GM21367 (cell line): ENCODE results near the gene RYR3.

Experiments
- ATAC-seq: cut with Tn5 transposase; IDR thresholded peaks from one replicate; pipeline ENCODE4 v1.9.1; 2021; ENCODE audit not compliant: unreplicated experiment

RYR3 gene

DNA sequence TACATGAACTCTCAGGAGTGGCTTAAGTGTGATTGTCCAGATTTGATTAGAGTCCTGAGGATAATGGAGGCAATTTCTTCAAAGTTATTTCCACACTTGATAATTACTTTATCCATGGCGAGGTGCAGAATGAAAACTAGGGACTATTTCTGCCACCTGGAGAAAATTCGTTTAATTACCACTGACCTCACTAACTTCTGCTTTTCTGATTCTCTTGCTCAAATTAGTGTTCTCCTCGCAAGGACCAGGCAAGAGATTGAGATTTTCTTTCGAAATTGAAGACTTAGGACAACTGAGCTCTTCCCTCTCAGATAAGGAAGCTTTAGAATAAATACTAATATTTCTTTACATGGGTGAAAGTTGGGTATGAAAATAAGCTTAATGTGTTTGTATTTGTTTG lies 135.2 kb downstream of the RYR3 start:
- ATAC-seq, result no peak

DNA sequence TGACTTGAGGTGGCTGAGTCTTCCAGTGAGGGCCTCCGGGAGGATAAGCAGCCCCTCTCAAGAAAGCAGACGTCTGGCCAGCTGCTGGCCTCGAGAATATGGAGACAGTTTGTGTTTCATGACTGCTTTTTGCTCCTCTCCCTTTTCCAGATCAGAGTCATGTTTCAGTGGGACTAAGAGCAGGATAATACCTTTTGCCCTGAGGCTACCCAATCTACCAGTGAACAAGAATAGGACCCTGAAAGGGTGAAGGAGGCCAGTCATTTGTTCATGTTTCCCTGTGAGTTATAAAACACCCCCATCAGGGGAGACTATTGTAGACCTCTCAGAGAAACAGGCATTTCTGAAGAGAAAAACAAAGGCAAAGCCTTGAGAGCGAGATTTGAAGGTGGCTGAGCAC lies 137.4 kb downstream of the RYR3 start:
- no peak for ATAC-seq

DNA sequence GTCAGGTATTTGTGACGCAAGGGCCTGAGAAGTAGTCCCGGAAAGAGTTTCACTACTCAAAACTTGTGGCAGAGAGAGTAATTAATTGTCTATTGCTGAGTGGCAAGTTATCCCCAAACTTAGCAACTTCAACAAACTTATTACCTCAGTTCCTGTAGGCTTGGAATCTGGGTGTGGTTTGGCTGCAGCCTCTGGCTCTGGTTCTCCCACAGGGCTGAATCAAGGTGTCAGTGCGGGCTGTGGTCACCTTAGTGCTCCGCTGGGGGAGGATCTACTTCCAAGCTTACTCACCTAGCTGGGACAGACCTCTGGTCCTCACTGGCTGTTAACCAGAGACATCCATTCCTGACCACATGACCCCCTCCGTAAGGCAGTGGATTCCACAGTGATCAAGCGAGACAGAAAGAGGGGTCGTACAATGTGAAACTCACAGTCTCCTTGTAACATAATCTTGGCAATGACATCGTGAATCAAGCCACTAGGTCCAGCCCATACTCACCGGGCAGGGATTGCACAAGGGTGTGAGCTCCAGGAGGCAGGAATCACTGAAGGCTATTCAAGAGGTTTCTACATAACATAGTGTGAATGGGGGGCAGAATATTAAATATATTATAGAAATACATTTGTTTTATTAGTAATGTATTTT lies 138.3 kb downstream of the RYR3 start:
- ATAC-seq, result no peak

DNA sequence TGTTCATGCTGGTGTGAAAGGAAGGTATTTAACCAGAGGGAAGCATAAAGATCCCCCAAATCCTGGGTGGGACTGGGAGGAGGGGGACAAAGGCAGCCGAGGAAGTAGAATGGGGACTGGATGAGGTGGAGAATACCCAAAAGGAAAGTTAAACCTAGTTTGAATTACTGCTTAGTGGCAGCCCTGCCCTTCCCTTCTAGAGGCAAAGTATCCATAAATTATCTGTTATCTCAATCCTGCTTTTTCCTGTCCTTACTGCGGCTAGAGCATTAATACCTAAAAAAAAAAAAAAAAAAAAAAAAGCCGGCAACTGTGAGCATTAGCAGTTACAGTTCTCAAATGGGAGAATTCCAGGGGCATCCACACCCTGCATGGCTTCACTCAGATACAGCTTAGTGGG lies 139.0 kb downstream of the RYR3 start:
- no peak for ATAC-seq

DNA sequence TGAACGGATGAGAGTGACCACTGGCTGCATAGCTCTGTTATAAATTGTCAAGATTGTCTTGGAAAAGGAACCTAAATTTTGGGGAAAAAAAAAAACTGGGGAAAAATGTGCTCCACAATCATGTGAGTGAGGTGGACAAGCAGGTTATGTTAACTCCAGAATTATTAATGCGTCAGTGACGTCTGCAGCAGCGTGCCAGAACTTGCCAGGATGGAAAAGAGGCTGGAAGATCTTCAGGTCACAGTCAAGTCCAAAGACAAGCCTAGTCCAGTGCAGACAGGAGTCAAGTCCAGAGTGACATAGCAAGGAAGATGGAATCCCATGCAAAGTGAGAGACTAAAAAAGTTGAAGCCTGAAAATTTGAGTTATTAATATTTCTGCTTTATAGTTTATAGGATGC lies 140.6 kb downstream of the RYR3 start:
- ATAC-seq, result no peak

DNA sequence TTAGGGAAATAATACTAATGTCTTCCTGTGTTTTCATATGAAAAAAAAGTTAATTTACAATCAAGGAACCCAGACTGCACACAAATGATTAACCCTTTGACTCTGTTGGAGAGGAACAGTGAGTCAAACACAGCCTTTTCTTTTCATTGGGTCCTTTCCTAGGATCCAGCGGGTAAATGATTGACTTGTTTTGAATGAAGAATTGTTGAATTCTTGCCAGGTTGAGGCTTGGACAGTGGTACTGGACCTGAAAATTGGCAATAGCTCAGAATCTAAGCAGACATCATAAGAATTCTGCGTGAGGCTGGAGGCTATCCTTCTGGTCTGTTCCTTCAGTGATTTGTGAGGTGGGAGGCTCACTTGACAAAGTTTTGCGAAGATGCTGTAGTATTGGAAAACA lies 143.0 kb downstream of the RYR3 start:
- ATAC-seq, result no peak

DNA sequence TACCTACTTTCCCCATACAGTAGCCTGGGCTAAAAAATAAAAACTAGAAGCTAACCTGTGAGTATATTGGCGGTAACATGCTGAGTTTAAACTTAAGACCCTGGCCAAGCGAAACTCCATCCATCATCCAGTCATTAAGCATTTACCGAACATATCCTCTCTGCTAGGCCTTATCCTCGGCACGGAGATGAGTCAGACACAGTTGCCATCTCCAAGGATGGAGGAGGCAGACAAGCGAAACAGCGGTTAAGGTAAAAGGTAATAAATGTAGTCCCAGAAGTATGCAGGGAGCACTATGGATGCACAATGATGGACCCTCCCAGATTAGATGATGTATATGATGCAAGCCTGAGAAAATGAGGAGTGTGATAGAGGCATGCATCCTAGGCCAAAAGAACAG lies 143.6 kb downstream of the RYR3 start:
- no peak for ATAC-seq

DNA sequence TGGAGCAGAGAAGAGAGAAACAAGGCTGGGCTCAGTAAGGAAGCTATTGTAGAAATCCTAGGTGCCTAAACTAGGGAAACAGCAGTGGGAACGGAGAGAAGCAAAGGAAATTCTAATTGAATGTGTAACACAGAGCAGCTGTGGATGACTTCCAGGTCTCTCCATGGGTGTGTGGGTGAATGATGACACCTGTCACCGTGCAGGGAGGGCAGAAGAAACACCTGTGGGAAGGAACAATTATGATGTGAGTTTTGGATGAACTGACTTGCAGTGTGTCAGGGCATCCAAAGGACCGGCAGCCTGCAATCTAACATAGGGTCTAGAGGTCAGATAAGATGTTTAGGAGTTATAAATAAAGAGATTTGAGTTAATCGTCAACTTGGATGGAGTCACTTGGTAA lies 144.2 kb downstream of the RYR3 start:
- no peak for ATAC-seq

DNA sequence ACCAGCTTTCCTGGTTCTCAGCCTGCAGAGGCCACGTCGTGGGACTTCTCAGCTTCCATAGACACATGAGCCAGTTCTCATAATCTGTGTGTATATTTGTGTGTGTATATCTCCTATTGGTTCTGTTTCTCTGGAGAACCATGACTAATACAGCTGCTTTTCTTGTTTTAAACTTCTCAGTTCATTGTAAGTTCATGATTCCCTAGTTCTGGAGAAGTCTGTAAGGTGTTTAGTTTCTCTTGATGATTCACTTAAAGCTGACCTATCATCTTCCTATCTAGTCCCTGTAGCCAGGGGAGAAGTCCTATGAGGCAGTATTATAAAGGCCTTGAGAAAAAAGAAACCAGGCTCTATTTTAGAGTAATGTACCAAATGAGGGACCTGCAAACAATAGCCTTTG lies 147.7 kb downstream of the RYR3 start:
- no peak for ATAC-seq

DNA sequence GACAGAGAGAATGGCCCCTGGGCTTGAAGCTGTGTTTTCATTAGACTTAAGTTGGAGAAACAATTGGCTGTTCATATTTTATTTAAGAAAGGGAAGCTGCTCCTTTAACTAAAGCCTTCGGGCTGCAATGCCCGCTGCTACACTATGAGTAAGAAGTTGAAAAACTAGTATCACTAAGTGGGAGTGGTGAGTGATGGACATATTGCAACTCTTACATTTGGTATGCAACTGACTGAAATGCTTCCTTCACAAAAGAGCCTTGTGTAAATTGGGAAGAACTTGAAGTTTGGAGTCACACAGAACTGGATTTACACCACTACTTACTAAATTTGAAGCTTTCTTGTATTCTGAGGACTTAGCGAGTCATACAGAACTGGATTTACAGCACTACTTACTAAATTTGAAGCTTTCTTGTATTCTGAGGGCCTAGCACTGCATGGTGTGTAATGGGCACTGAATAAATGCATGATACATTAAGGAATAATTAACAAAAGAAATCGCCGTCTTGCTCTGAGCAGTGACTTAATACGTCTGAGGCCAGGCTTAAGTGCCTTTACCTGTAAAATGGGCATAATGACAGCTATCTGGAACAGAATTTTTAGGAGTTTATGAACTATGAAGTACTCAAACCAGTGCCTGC lies 149.5 kb downstream of the RYR3 start:
- no peak for ATAC-seq

DNA sequence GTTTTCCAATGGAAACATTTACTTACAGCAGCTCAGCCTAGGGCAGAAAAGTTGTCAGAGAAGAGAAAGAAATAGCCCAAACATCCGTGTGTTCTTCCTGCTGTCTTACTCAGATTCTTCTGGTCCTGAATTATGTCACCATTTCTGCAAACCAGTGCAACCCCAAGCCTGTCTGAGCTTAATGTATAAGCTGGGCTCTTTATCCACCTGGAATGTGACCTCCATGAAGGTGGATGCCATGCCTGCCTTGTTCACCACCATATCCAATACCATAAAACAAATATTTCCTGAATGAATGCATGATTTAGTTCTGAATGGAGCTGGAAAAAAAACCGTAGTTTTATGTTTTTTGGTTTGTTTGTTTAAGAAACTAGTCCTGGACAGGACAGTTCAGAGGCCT lies 150.9 kb downstream of the RYR3 start:
- no peak for ATAC-seq

DNA sequence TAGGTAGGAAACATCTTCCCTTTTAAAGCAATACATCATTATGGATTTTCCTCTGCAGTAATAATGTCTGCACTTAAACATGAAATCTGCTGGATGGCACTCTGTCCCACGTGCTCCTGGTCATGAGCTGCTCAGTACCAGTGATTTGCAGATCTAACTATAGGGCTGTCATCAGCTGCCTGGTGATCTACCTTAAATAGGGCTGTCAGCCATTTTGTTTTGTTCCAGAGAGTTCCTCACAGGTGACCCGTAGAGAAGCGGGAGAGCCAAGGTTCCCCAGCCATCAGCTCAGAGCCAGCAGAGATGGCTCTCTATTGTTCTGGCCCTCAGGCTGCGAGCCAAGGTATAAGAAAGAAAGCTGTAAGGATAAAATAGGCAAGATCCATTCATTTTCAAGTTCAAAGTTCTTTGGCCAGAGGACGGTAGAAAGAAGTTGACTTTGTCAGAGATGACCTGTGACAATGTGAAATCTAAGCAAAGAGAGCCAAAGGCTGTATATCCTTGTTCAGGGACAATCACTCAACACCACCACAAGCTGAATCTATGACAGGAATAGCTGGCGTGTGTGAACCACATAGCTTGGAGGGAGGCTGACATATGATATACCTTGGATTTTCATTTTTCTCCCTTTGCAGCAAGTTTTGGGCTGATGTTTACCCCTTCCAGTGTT lies 156.5 kb downstream of the RYR3 start:
- no peak for ATAC-seq

DNA sequence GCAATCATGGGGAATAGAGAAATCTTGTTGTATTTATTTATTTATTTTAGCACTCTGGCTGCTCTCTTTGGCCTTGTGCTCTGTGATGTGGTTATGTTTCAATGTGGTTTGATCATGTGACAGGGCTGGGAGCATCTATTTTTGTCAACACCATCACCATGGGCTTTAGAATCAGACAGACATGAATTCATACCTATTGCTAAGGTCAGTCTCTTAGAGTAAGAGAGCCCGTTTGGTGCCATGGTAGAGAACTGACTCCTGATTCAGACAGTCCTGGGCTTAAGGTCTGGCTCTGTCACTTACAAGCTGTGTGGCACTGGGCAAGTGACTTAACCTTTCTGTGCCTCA lies 157.0 kb downstream of the RYR3 start:
- no peak for ATAC-seq

DNA sequence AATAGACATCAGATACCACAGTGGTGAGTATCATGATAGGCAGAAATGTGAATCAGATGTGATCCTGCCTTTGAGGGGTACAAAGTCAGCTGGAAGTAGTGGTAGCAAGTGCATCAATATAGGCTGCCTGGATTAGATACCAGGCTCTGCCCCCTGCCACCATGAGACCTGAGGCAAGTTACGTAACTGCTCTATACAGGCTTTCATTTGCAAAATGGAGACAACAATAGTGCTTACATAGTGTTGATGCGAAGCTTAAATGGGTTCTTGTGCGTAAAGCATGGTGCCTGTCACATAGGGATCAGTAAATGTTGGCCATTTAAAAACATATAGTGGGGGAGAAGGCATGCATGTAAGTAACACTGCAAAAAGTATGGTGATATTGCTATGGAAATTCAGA lies 158.0 kb downstream of the RYR3 start:
- no peak for ATAC-seq

DNA sequence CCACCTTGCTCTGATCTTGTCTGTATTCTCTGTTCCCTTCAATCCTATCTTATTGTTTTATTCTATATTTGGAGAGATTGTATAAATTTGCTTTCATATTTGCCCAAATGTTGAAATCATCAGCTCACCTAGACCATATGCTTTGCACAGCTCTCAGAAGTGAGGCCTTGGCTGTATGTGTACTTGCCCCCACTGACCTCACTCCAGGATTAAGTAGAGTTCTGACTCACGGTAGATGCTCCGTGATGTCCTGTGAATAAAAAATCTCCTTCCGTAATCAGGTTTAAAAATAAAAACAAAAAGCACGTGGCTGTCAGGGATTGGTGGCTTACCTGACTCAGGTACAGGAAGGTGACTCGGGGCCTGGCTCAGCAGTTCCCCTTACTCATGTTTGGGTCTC lies 162.2 kb downstream of the RYR3 start:
- ATAC-seq, result no peak

DNA sequence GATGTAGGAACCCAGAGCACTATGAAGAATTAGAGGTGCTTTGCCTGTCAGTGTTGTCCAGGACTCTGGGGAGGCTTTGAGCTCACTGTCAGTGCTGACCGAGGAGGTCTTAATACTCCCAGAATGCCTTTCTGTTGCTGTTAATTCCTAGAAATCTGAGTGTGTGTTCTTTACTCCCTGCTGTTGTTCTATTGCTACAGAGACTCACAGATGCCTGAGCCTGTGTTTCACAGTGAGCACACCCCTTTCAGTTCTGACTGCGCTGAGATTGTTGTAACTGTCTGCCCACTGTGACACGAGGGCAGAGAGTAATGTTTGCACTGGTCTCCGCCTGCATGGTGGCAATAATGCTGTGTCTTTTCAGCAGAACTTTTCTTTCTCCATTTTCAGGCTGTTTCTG lies 162.9 kb downstream of the RYR3 start:
- no peak for ATAC-seq

DNA sequence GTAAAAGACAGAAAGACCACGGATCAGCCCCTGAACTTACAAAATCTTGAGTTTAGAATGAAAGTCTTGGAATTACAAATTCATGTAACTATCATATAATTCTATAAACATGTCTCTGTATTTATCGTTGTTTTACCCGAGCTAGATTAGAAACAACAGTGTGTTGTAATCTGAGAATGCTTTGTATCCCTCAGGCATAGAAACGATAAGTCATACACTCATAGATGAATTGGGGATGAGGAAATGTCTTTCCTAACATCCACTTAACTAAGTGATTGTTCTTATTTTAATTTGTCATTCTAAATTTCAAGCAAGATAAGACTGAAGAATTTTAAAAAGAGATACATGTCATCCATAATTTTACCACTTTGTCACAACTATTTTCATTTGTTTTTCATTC lies 165.3 kb downstream of the RYR3 start:
- no peak for ATAC-seq

DNA sequence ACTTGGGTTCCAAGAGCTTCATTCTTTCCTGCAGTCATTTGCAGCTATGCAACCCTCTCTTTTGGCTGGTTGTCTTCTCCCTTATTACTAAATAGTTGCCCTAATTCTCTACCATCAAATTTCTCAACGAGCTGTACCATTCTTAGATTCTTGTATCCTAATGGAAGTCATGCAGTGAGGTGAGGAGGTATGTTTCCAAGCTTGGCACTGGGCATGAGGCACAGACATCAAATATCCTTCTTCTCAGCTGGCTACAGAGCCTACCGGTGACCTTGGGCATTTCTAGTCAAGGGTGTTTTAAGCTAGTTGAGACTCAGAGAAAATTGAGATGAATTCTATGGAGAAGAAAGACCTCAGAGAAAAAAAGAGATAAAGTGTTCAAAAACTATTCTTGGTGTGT lies 166.1 kb downstream of the RYR3 start:
- ATAC-seq, result no peak

DNA sequence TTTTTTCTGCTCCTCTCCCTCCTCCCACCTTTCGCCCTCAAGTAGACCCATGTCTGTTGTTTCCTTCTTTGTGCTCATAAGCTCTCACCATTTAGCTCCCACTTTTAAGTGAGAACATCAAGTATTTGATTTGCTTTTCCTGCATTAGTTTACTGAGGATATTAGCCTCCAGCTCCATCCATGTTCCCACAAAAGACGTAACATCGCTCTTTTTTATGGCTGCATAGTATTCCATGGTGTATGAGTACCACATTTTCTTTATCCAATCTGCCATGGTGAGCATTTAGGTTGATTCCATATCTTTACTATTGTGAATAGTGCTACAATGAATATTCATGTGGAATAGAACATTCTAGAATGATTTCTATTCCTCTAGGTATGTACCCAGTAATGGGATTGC lies 178.6 kb downstream of the RYR3 start:
- no peak for ATAC-seq

DNA sequence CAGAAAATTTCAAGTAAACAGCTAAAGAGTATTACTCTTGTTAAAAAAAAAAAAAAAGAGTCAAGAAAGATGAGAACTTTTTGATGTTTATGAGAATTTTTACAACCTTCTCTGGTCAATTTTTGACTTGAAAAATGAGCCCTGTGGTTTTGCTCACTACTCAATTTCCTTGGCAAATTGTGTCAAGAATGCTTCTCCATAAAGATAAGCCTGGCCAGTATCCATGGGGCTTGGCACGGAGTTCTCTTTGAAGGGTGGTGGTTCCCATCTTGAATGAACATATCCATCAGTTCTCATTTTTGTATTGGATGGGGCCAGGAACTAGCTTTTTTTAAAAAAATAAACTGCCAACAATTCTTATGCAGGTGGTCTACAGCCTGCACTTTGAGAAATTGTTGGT lies 179.9 kb downstream of the RYR3 start:
- ATAC-seq, result no peak

DNA sequence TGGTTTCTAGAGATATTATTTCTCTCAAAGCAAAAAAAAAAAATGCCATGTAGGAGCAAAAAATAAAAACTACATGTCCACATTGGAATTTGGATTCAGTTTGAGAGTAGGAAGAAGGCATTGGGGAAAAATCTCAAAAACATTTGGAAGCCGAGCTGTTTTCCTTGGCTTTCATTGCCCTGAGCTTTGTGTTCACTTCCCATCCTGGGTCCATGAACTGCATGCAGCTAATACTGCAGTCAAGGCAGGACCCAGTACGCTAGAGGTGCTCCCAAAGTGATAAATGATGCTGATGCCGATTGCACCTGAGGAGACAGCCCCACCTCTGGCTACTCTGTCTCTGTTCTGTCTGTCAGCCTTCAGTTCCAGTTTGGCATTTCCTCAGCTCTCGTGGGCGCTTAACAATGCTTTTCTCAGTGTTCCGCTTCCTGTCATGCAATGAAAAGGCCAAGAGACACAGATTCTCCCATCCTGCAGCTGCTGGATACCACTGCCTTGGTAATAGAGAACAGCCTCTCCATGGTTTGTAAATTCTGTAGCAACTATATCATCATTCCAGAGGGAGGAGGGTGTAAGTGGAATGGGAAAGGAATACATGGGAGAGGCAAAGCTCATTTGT lies 181.8 kb downstream of the RYR3 start:
- ATAC-seq, result no peak

DNA sequence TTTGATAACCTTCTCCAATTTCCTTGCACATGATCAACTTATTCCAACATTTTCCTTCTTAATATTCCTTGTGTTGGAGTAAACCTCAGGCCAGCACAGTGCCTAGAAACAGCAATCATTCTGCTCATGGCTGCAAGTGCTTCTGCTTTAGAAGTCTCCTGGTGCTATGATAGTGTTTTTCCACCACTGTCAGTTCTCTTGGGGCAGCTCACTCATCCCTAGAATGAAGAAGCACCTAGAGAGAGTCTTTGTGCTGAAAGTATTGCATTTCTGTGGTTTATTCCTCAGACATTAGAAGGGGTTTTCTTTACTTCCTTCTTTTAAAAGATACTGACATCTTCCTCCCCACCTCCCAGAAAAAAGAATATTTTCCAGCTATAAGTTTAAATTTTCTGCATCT lies 183.5 kb downstream of the RYR3 start:
- ATAC-seq, result no peak
